ENCODE measurements around the gene CSNK1A1L.

GRCh38 chr13:37113534-37113933 lies 8.1 kb upstream of the CSNK1A1L start:
- TF ChIP-seq SUZ12 (IDR thresholded peaks at IDR 0.05) (no peak), HDGF (IDR thresholded peaks at IDR 0.05; ENCODE audit: borderline replicate concordance) (no peak), BHLHE40 (IDR thresholded peaks at IDR 0.05; ENCODE audit: borderline replicate concordance) (no peak), FOXK2 (IDR thresholded peaks at IDR 0.05) (no peak), LEF1 (IDR thresholded peaks at IDR 0.05; ENCODE audit: borderline replicate concordance) (no peak), SP1 (IDR thresholded peaks at IDR 0.05) (no peak)

All from HEK293T (cell line).